Activated T-helper 1 cell treated with anti-CD3 and anti-CD28 coated beads, Interleukin-2, amount 50 U/mL, for 16 hours (primary cell): ENCODE data around the gene RPA3.

Experiments
- DNase-seq, 2 donors: peaks; one replicate each; pipeline ENCODE4 v3.0.0-alpha.2; 2020; ENCODE audit warnings: low read depth in 1 of 2, low spot score in 1 of 2

The RPA3 gene

DNA sequence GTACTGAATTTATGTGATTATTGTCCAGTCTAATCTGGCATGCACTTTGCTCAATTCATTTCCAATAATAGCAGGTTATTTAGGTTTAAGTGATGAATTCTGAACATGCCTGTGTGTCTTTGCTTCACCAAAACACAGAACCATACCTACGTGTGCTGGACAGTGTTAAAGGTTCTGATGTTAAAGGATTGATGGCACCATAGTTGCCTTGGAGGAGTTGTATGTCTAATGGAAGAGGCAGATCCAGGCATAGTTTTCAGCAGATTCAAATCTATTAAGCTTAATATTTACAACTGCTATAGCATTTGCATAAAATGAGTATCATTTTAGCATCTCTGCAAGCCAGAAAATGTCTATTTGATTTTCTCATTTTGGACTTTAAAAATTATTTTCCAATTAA, 105.9 kb downstream of the RPA3 start:
- DNase-seq = no peak

GRCh38 chr7:7609330-7609729, 109.1 kb downstream of the RPA3 start:
- DNase-seq = no peak

DNA sequence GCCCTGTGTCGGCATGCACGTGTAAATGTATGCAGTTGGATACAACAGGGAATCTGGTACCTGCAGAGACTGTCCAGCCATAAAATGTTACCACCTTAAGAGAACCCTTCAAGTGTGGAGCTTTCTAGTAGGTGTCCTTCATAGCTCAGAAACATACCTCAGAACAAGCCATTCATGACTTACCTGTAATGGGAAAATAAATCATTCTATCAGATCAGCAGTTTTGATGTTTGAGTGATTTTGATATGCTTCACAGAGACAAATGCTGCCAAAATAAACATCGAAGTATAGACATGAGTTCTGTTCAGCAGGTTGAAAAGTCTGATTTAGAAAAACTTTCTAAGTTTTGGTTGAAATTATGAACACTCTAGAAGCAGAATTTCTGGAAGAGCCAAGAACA, 111.4 kb downstream of the RPA3 start:
- no peak for DNase-seq

GRCh38 chr7:7596176-7596575, 122.2 kb downstream of the RPA3 start:
- DNase-seq = no peak

DNA sequence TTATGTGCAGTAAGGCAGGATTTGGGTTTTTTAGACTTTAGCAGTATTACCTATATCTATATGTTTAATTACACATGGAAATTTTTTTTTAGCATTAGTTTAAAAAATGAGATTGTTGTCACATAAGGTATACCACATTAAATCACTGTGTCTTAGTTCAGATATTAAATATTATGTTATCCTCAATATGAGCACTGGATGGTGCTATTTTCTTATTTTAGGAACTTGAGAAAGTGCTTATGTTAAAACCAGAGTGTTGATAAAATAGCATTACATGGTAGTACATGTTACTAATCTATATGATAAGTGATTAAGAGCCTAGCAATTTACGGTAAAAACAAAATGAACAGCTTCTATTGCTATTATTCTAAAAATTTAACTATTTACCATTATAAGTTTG, 123.0 kb downstream of the RPA3 start:
- no peak for DNase-seq
